HEK293 (cell line): ENCODE results near the gene METTL21A.
A peak's percentile ranks its signal among the peaks of the same experiment; 100 is the strongest.

Source experiments
- CTCF ChIA-PET: fragments of 350-600 bp; formaldehyde crosslinking; extraction: SDS; loops from one replicate; lab custom pipeline; 2021; ENCODE audit warnings: antibody characterized with exemption; lab: Yijun Ruan, JAX
- POLR2A ChIA-PET: fragments of 300-600 bp; formaldehyde crosslinking; extraction: SDS; loops from one replicate; lab custom pipeline; 2020; ENCODE audit warnings: antibody characterized with exemption, inconsistent platforms; lab: Yijun Ruan, JAX
- H3K27ac ChIP-seq: fragments of 200-500 bp; sonication (Bioruptor generic); 2 replicates; pipeline ENCODE4 v1.5.1; 2014; ENCODE audit warnings: low read depth, low read length, control low read depth, inconsistent platforms; ENCODE audit errors: extremely low read depth
- H3K36me3 ChIP-seq, 2 experiments: fragments of 200-500 bp in 1 of 2; sonication (Bioruptor generic) in 1 of 2; 1 replicate in 1 of 2; 2 replicates in 1 of 2; pipeline ENCODE4 v1.5.1; 2014 to 2017; ENCODE audit warnings: inconsistent platforms in 2 of 2, low read length in 2 of 2; ENCODE audit not compliant: control insufficient read depth in 2 of 2, insufficient read depth in 1 of 2
- H3K4me1 ChIP-seq: fragments of 200-500 bp; sonication (Bioruptor generic); 2 replicates; pipeline ENCODE4 v1.5.1; 2014; ENCODE audit warnings: mild to moderate bottlenecking, low read length, inconsistent platforms; ENCODE audit not compliant: control insufficient read depth, insufficient read depth
- H3K4me3 ChIP-seq: 2 replicates; pipeline ENCODE4 v1.5.1; 2011; ENCODE audit warnings: low read depth, mild to moderate bottlenecking, control low read depth, low read length, moderate library complexity
- H3K9me3 ChIP-seq: fragments of 200-500 bp; sonication (Bioruptor generic); 2 replicates; pipeline ENCODE4 v1.5.1; 2014; ENCODE audit warnings: low read depth, low read length, inconsistent platforms; ENCODE audit not compliant: control insufficient read depth, insufficient read depth
- SETDB1 ChIP-seq: IDR thresholded peaks from one replicate; pipeline ENCODE4 v1.6.1; 2017; ENCODE audit warnings: mild to moderate bottlenecking, low read length, moderate library complexity, mixed read lengths; ENCODE audit not compliant: insufficient read length
- TRIM28 ChIP-seq: IDR thresholded peaks from 2 replicates; pipeline ENCODE4 v1.6.1; 2011; ENCODE audit warnings: low read length, control low read depth, borderline replicate concordance
- ZBTB8A ChIP-seq: fragments of 450-650 bp; formaldehyde crosslinking; IDR thresholded peaks from 2 replicates; pipeline ENCODE4 v1.5.1; 2016; ENCODE audit warnings: missing biosample characterization, missing genetic modification characterization
- ZFHX2 ChIP-seq: fragments of 450-650 bp; formaldehyde crosslinking; conservative IDR thresholded peaks from 2 replicates; pipeline ENCODE4 v1.5.1; 2016; ENCODE audit warnings: missing biosample characterization, missing genetic modification characterization
- ZNF146 ChIP-seq: fragments of 450-650 bp; formaldehyde crosslinking; IDR thresholded peaks from 2 replicates; pipeline ENCODE4 v1.5.1; 2016; ENCODE audit warnings: missing biosample characterization, missing genetic modification characterization
- ZNF248 ChIP-seq: fragments of 450-650 bp; formaldehyde crosslinking; IDR thresholded peaks from 2 replicates; pipeline ENCODE4 v1.5.1; 2017; ENCODE audit warnings: missing biosample characterization, missing genetic modification characterization
- ZNF37A ChIP-seq: fragments of 450-650 bp; IDR thresholded peaks from 2 replicates; pipeline ENCODE4 v1.5.1; 2018; ENCODE audit warnings: missing biosample characterization, missing genetic modification characterization
- ZNF521 ChIP-seq: fragments of 450-650 bp; formaldehyde crosslinking; IDR thresholded peaks from 2 replicates; pipeline ENCODE4 v1.5.1; 2017; ENCODE audit warnings: missing biosample characterization, mild to moderate bottlenecking, missing genetic modification characterization
- ZNF555 ChIP-seq: fragments of 450-650 bp; formaldehyde crosslinking; conservative IDR thresholded peaks from 2 replicates; pipeline ENCODE4 v1.5.1; 2017; ENCODE audit warnings: missing biosample characterization, mild to moderate bottlenecking, missing genetic modification characterization, inconsistent platforms
- ZNF623 ChIP-seq: fragments of 450-650 bp; formaldehyde crosslinking; IDR thresholded peaks from 2 replicates; pipeline ENCODE4 v1.5.1; 2016; ENCODE audit warnings: missing biosample characterization, missing genetic modification characterization
- ZNF792 ChIP-seq: fragments of 450-650 bp; formaldehyde crosslinking; IDR thresholded peaks from 2 replicates; pipeline ENCODE4 v1.5.1; 2016; ENCODE audit warnings: missing biosample characterization, missing genetic modification characterization
- TF ChIP-seq, protein P1 (sequence below): fragments of 450-650 bp; formaldehyde crosslinking; IDR thresholded peaks from 2 replicates; pipeline ENCODE4 v1.5.1; 2016; ENCODE audit warnings: missing biosample characterization, missing genetic modification characterization
- TF ChIP-seq, protein P2 (sequence below): fragments of 450-650 bp; formaldehyde crosslinking; IDR thresholded peaks from 2 replicates; pipeline ENCODE4 v1.5.1; 2016; ENCODE audit warnings: missing biosample characterization, missing genetic modification characterization
- TF ChIP-seq, protein P3 (sequence below): fragments of 450-650 bp; formaldehyde crosslinking; IDR thresholded peaks from 2 replicates; pipeline ENCODE4 v1.5.1; 2017; ENCODE audit warnings: missing biosample characterization, missing genetic modification characterization
- TF ChIP-seq, protein P4 (sequence below): fragments of 450-650 bp; formaldehyde crosslinking; IDR thresholded peaks from 2 replicates; pipeline ENCODE4 v1.5.1; 2016; ENCODE audit warnings: missing biosample characterization, missing genetic modification characterization

The METTL21A gene

DNA sequence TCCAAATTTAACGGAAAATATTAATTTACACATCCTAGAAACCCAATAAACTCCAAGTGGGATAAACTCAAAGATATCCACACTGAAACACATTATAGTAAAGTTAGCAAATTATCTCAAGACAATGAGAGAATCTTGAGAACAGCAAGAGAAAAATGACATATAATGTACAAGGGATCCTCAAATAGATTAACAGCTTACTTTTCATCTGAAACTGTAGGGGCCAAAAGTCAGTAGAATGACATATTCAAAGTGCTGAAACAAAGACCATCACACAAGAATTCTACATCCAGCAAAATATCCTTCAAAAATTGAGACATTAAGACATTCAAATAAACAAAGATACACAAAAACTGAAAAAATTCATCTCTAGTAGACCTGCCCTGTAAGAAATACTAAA lies 18.7 kb upstream of the METTL21A start:
- CTCF ChIA-PET = no interaction called here

DNA sequence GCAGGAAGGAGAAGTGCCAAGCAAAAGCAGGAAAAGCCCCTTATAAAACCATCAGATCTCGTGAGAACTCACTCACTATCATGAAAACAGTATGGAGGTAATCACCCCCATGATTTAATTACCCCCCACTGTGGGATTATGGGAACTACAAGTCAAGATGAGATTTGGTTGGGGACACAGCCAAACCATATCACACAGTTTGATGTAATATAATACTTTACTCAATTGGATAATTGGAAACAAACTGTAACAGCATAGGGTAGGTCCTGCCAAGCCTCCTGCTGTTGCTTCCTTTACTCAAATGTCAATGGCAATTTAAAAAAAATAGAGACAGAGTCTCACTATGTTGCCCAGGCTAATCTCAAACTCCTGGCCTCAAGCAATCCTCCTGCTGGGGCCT lies 15.5 kb upstream of the METTL21A start:
- CTCF ChIA-PET = interaction anchor here (0.6 to 0.9 kb wide), 2 partner anchors 15 to 96 kb away, joined by 3 to 4 read pairs; no protein-coding TSS in a partner anchor
- no peak overlapping the region for H3K27ac ChIP-seq
- no peaks in the 10 kb centered on the region for H3K36me3 ChIP-seq
- POLR2A ChIA-PET = no interaction called here
- H3K4me1 ChIP-seq = no peaks in the 10 kb centered on the region
- TF ChIP-seq ZNF555 (tag by site-specific recombination) = no peak
- TF ChIP-seq ZFHX2 (tag by site-specific recombination) = no peak
- TF ChIP-seq ZBTB8A (tag by site-specific recombination) = no peak
- no peak for TF ChIP-seq ZNF792 (tag by site-specific recombination)
- 0 out of 2 replicates have a peak, but pooled peaks have one; percentile 1 for TF ChIP-seq TRIM28
- TF ChIP-seq, protein P1, sequence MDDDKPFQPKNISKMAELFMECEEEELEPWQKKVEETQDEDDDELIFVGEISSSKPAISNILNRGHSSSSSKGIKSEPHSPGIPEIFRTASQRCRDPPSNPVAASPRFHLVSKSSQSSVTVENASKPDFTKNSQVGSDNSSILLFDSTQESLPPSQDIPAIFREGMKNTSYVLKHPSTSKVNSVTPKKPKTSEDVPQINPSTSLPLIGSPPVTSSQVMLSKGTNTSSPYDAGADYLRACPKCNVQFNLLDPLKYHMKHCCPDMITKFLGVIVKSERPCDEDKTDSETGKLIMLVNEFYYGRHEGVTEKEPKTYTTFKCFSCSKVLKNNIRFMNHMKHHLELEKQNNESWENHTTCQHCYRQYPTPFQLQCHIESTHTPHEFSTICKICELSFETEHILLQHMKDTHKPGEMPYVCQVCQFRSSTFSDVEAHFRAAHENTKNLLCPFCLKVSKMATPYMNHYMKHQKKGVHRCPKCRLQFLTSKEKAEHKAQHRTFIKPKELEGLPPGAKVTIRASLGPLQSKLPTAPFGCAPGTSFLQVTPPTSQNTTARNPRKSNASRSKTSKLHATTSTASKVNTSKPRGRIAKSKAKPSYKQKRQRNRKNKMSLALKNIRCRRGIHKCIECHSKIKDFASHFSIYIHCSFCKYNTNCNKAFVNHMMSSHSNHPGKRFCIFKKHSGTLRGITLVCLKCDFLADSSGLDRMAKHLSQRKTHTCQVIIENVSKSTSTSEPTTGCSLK (tag by site-specific recombination) = no peak
- peak; percentile 60 for TF ChIP-seq SETDB1
- TF ChIP-seq ZNF37A (tag by site-specific recombination) = no peak
- TF ChIP-seq, protein P2, sequence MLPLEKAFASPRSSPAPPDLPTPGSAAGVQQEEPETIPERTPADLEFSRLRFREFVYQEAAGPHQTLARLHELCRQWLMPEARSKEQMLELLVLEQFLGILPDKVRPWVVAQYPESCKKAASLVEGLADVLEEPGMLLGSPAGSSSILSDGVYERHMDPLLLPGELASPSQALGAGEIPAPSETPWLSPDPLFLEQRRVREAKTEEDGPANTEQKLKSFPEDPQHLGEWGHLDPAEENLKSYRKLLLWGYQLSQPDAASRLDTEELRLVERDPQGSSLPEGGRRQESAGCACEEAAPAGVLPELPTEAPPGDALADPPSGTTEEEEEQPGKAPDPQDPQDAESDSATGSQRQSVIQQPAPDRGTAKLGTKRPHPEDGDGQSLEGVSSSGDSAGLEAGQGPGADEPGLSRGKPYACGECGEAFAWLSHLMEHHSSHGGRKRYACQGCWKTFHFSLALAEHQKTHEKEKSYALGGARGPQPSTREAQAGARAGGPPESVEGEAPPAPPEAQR (tag by site-specific recombination) = no peak
- TF ChIP-seq, protein P3, sequence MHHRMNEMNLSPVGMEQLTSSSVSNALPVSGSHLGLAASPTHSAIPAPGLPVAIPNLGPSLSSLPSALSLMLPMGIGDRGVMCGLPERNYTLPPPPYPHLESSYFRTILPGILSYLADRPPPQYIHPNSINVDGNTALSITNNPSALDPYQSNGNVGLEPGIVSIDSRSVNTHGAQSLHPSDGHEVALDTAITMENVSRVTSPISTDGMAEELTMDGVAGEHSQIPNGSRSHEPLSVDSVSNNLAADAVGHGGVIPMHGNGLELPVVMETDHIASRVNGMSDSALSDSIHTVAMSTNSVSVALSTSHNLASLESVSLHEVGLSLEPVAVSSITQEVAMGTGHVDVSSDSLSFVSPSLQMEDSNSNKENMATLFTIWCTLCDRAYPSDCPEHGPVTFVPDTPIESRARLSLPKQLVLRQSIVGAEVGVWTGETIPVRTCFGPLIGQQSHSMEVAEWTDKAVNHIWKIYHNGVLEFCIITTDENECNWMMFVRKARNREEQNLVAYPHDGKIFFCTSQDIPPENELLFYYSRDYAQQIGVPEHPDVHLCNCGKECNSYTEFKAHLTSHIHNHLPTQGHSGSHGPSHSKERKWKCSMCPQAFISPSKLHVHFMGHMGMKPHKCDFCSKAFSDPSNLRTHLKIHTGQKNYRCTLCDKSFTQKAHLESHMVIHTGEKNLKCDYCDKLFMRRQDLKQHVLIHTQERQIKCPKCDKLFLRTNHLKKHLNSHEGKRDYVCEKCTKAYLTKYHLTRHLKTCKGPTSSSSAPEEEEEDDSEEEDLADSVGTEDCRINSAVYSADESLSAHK (tag by site-specific recombination) = no peak
- no peak for TF ChIP-seq ZNF521 (tag by site-specific recombination)
- TF ChIP-seq, all 188 proteins: peak for 2
- no peaks in the 10 kb centered on the region for H3K9me3 ChIP-seq
- no peak overlapping the region for H3K4me3 ChIP-seq

More for the DNA sequence above, 18.7 kb upstream of the METTL21A start:
- H3K27ac ChIP-seq = no peak overlapping the region
- POLR2A ChIA-PET = no interaction called here
- H3K36me3 ChIP-seq = no peaks in the 10 kb centered on the region
- H3K9me3 ChIP-seq = no peaks in the 10 kb centered on the region
- no peak overlapping the region for H3K4me3 ChIP-seq
- TF ChIP-seq ZNF146 (tag by site-specific recombination) = no peak
- TF ChIP-seq ZNF248 (tag by site-specific recombination) = no peak
- TF ChIP-seq SETDB1 = peak; percentile 16
- TF ChIP-seq, protein P4, sequence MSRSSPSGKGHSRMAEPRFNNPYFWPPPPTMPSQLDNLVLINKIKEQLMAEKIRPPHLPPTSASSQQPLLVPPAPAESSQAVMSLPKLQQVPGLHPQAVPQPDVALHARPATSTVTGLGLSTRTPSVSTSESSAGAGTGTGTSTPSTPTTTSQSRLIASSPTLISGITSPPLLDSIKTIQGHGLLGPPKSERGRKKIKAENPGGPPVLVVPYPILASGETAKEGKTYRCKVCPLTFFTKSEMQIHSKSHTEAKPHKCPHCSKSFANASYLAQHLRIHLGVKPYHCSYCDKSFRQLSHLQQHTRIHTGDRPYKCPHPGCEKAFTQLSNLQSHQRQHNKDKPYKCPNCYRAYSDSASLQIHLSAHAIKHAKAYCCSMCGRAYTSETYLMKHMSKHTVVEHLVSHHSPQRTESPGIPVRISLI (tag by site-specific recombination) = no peak
- no peak for TF ChIP-seq ZNF623 (tag by site-specific recombination)
- H3K4me1 ChIP-seq = no peaks in the 10 kb centered on the region
